GM18502 (cell line): ENCODE data around the gene PDGFRB.

Source experiments
- ATAC-seq: cut with Tn5 transposase; IDR thresholded peaks from one replicate; pipeline ENCODE4 v1.9.1; 2021; ENCODE audit warnings: mild to moderate bottlenecking; ENCODE audit not compliant: unreplicated experiment, poor library complexity

PDGFRB gene

GRCh38 chr5:150148117-150148927 lies 7.3 kb downstream of the PDGFRB start:
- no peak for ATAC-seq

DNA sequence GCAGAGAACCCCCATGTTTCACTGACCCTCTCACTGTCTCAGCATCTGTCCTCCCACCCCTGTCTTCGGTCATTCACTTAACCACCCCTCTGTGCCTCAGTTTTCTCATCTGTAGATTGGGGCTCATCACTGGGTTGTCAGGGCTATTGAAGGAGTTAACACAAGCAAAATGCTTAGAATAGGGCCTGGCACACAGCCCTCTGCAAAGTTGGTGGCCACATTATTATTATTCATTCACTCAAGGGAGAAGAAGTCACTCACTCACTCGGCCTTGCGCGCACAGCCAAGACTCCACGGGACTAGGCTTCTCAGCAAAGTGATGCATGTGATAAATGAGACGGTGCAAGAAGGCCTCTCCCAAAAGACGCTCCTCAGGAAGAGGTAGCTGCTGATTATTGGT lies 8.0 kb downstream of the PDGFRB start:
- ATAC-seq, result no peak

DNA sequence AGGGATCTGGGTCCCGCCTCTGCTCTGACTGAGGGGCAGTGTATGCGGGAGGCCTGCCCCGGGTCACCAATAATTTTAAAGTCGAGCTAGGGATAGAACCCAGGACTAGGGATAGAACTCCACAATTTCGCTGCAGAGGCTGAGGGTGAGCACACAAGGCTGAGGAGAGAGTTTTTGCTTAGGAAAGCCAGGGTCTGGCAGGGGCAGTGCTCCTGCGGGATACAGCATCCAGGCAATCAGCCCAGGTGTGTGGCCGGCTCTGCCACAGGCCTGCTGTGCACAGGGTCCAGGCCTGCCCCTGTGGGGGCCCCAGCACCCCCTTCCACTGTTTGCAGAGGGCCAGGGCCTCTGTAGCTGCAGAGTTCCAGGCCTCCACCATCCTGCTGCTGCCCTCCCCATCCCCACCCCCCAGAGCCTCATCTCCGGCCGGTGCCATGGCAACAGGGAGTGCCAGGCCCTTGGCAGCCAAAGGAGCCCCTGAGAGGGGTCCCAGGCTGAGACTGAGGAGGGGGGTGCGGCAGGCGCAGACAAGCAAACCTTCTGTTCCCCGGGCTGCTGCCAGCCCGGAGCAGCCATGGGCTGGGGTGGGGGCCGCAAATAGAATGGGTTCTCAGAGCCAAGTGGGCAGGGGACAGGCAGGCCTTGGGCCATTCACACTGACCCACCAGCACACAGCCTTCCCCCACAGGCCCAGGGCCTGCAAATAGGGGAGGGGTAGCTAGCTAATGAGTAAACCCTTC lies 8.6 kb downstream of the PDGFRB start:
- no peak for ATAC-seq

DNA sequence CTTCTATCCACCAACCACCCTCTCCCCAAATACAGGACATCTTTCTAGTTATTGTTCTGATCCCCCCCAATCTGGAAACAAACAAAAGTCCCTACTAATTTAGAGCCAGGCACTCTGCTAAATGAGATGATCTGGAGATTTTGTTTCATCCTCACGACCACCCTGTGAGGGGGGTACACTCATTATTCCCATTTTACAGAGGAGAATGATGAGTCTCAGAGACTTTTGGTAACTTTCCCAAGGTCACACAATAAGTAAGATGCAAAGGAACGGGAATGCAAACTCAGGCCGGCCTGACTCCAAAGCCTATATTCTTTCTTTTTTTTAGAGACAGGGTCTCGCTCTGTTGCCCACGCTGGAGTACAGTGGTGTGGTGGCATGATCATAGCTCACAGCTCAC lies 9.4 kb downstream of the PDGFRB start:
- ATAC-seq, result no peak

DNA sequence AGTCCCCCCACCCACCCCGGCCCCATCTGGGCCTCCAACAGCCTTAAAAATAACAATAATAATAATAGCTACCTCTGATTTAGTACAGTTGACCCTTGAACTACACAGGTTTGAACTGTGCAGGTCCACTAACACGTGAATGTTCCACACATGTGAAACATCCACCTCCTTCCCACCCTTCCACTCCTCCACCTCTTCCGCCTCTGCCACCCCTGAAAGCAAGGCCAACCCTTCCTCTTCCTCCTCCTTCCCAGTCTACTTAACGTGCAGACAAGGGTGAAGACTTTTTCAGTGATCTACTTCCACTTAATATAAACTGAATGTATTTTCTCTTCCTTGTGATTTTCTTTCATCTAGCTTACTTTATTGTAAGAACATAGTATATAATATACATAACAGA lies 10.8 kb downstream of the PDGFRB start:
- no peak for ATAC-seq

DNA sequence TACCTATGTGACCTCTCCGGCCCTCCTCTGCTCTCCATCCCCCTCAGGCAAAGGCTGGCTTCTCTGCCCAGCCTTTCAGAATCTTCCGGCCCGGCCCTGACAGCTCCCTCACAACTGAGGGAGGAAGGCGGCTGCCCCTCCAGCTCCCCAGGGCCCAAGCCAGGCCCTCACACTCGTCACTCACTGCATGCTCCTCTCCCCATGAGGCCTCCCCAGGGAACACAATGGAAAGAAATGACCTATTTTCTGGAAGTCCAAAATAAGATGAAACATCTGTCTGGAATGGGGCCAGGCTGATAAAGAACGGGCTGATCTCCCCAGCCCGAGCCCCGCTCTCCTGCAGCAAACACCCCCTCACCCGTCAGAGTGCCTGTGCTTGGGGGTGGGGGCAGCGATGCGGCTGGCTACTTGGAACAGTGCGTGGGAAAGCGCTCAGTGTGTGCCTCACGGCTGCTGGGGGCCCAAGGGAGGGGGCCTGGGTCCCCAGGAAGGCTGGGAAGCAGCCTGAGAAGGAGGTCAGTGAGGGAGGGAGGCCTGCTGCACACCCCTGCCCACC lies 11.3 kb downstream of the PDGFRB start:
- no peak for ATAC-seq

DNA sequence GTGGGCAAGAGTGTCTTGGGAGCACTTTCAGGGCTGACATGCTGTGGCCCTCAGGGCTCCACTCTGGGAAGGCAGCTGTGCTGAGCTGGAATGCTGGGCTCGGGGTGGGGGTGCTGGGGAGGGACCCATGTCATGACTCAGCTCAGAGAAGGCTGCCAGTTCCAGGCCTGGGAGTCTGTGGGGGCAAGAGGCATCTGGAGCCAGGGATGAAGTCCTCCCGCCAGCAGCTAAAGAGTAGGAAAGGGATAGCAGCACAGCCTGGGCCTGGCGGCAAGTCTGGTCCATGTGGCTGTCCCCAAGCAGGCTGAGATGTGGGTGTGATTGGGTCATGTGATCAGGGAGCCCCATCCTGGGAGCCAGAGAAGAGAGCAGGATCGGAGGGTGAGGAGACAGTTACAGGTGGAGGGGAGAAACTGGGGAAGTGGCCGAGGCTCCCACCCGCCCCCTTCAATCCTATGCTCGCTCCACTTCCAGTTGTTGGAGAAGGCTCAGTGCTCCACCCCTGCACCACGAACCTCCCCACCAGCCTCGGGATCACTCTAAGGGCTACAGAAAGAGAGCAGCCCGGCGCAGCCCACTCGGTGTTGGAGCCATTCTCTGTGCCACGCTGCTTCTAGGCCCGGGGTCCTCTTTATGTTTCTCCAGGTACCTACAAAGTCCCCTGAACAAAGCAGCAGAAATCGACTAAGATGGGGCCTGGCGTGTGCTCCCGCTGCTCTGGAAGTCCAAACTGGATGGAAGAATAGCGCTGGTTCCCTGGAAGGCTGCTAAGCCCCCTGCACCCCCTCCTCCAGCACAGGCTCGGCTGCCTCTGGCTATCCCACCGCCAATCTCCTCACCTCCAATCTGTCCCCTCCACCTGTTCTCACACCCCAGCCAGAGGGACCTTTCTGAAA lies 12.0 kb downstream of the PDGFRB start:
- no peak for ATAC-seq

GRCh38 chr5:150142959-150143349 lies 12.7 kb downstream of the PDGFRB start:
- no peak for ATAC-seq

- ATAC-seq, result no peak
Measured at GRCh38 chr5:150142185-150142958, 13.3 kb downstream of the PDGFRB start.

DNA sequence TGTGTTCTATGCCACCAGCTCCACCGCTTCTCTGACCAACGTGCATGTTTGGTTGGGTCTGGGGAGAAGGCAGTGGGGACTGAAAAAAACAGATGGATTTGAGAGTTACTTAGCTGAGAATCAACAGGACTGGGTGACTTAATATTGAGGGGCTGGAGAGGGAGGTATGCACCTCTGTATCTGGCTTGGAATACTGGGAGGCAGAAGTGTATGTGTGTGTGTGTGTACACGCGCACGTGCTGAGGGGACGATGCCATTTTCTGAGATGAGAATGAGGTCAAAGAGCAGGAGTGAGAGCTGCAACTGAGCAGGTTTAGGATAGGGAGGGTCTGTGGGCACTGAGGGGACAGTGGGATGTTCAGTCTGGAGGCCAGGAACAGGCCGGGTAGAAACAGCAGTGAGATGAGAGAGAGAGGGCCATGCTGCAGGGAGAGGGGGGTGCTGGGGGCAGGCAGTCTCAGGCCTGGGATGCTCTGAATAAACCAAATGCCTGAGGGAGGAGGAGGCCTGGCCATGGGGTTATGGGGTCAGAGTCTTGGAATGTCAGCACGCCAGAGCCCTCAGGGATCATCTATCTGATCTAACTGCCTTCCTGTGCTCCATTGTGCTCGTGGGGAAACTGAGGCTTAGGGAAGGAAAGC lies 14.0 kb downstream of the PDGFRB start:
- no peak for ATAC-seq

DNA sequence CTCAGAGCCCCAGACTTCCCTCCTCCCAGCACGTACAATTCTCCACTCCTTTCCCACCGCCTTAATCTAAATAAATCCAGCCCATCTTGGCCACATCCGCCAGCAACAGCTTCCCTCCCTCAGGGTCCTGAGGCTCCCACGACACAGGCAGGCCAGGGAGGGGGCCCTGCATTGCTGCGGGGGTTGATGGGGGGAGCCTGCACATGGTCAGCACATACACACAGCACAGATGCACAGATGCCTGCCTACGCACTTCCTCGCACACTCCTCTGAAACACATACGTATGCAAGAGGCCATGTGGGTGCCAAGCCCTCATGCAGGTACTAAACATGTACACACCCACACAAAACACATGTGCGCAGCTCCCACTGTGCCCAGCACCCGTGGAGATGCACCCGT lies 14.8 kb downstream of the PDGFRB start:
- ATAC-seq, result no peak

DNA sequence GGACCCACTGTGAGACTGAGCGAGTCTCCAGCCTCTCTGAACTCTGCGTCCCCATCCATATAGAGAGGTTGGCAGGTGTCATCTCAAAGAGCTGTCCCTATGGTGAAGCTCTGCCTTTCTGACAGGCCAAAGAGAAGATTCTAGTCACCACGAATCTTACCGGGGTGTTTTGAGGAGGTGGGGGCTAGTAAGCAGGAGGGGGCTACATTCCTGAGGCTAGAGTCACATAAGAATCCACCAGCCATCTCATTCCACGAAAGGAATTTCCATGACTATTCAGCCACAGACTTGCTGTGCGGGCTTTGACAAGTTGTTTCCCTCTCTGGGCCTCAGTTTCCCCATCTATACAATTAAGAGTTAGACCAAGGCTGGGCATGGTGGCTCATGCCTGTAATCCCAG lies 16.3 kb downstream of the PDGFRB start:
- ATAC-seq, result no peak

GRCh38 chr5:150138551-150139265 lies 16.9 kb downstream of the PDGFRB start:
- no peak for ATAC-seq

- no peak for ATAC-seq
Measured at GRCh38 chr5:150137997-150138396, 17.6 kb downstream of the PDGFRB start.

GRCh38 chr5:150137168-150137957 lies 18.3 kb downstream of the PDGFRB start:
- ATAC-seq, result no peak

DNA sequence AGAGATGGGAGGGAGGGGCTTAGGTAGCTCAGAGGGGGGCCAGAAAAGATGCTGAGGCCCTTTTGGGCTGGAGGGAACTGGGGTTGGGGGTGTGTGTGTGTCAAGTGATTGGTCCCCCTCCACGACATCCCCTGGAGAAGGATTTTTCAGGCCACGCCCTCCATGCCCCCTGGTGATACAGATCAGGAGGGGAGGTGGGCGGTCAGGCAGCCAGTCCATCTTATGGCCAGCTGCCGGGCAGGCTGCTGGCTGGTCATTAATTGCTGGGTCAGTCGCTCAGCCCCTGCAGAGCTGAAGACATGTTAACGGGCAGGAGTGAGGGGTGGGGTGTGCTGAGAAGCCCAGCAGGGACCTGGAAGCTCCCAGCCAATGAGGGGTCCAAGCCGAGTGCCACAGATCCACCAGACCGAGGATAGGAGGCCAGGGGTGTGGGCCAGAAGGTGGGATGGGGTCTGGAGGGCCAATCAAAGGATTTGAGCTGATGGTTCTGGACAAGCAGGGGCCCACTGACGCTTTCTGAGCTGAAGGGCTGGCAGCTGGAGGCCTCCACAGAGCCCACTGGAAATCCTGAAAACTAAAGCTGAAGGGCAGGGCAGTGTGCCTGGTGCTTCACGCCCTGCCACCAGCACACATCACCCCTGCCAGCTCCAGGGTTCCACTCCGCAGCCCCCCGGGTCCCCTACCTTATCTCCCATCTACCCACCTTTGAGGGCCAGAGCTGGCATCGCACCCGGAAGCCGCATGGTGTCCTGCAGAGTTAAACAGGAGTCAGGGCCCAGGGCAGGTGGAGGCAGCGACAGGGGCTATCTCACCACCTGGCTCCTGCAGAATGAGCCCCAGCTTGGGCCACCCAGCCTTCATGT lies 19.1 kb downstream of the PDGFRB start:
- no peak for ATAC-seq
